Endothelial cell (in vitro differentiated cells): Measurements from ENCODE around the gene ENPP3. TPM values are rescaled to one million over a fixed set of nuclear protein-coding genes. Genes with fewer than 3 reads are reported as not detected.

Source experiments
- DNase-seq: peaks from one replicate; pipeline ENCODE4 v3.0.0; 2021; ENCODE audit warnings: low spot score
- H3K27ac Mint-ChIP-seq: one replicate; pipeline ENCODE4 v1.8.0; 2021; ENCODE audit warnings: mixed read lengths, inconsistent platforms; ENCODE audit not compliant: unreplicated experiment
- H3K27me3 Mint-ChIP-seq: one replicate; pipeline ENCODE4 v1.8.0; 2021; ENCODE audit warnings: mild to moderate bottlenecking, moderate library complexity, mixed read lengths, inconsistent platforms; ENCODE audit not compliant: unreplicated experiment
- H3K36me3 Mint-ChIP-seq: one replicate; pipeline ENCODE4 v1.8.0; 2021; ENCODE audit warnings: mild to moderate bottlenecking, low read depth, mixed read lengths, inconsistent platforms; ENCODE audit not compliant: unreplicated experiment
- H3K4me1 Mint-ChIP-seq: one replicate; pipeline ENCODE4 v1.8.0; 2021; ENCODE audit warnings: mild to moderate bottlenecking, mixed read lengths, inconsistent platforms; ENCODE audit not compliant: unreplicated experiment
- H3K4me3 Mint-ChIP-seq: one replicate; pipeline ENCODE4 v1.8.0; 2021; ENCODE audit warnings: mild to moderate bottlenecking, mixed read lengths, inconsistent platforms; ENCODE audit not compliant: unreplicated experiment
- H3K9me3 Mint-ChIP-seq: one replicate; pipeline ENCODE4 v1.8.0; 2021; ENCODE audit warnings: mixed read lengths, inconsistent platforms; ENCODE audit not compliant: unreplicated experiment
- total RNA-seq: library from RNA; stranded (reverse); fragmentation: NEBNext Ultra II Directional; extraction: Animal tissue kit (Norgen Biotek cat#: 25700); gene quantifications from one replicate; pipeline ENCODE4 v1.2.1, GENCODE V29; 2021; ENCODE audit not compliant: unreplicated experiment
- TF ChIP-seq, protein P1 (sequence below): fragments of 200-600 bp; sonication (generic); IDR thresholded peaks from one replicate; pipeline ENCODE4 v1.5.0; 2021; ENCODE audit warnings: antibody characterized with exemption; ENCODE audit not compliant: unreplicated experiment

Gene ENPP3
- total RNA-seq, 1 donor from 2014 or later, result 0.64 TPM

DNA sequence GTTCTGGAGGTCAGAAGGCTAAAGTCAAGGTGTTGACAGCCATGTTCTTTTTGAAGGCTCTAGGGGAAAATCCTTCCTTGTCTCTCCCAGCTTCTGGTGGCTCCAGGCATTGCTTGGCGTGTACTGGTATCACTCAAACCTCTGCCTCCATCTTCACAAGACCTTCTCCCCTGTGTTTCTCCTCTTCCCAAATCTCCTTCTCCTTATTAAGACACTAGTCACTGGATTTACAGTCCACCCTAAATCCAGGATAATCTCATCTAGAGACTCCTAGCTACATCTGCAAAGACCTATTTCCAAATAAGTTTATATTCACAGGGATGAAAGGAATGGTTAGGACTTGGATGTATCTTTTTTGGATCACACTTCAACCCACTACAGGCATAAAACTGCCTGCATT, 99.7 kb downstream of the ENPP3 start:
- H3K9me3 Mint-ChIP-seq, result no peaks in the 10 kb centered on the region
- H3K4me3 Mint-ChIP-seq, result no peak overlapping the region
- no peaks in the 10 kb centered on the region for H3K27me3 Mint-ChIP-seq
- H3K27ac Mint-ChIP-seq, result no peak overlapping the region
- TF ChIP-seq, protein P1, sequence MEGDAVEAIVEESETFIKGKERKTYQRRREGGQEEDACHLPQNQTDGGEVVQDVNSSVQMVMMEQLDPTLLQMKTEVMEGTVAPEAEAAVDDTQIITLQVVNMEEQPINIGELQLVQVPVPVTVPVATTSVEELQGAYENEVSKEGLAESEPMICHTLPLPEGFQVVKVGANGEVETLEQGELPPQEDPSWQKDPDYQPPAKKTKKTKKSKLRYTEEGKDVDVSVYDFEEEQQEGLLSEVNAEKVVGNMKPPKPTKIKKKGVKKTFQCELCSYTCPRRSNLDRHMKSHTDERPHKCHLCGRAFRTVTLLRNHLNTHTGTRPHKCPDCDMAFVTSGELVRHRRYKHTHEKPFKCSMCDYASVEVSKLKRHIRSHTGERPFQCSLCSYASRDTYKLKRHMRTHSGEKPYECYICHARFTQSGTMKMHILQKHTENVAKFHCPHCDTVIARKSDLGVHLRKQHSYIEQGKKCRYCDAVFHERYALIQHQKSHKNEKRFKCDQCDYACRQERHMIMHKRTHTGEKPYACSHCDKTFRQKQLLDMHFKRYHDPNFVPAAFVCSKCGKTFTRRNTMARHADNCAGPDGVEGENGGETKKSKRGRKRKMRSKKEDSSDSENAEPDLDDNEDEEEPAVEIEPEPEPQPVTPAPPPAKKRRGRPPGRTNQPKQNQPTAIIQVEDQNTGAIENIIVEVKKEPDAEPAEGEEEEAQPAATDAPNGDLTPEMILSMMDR, result no peak
- H3K4me1 Mint-ChIP-seq, result peaks cover 10% of the 10 kb centered on the region
- no peaks in the 10 kb centered on the region for H3K36me3 Mint-ChIP-seq
- DNase-seq, result no peak

DNA sequence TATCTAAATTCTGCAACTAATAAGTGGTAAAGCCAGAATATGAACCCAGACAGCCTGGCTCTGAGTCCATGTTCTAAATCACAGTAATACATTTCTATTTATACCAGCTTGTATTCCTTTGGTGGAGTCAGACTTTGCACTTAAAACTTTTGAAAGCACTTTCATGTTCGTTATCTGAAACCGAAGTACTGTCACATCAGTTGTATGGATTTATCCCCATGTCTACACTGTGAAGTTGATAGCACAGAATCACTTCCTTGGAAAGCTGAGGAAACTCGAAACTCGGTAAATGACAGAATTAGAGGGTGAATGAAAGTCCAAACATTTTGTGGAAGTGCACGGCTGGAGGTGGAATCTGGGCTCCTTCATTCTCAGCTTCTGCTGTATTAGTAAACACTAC, 102.0 kb downstream of the ENPP3 start:
- TF ChIP-seq, protein P1, result no peak
- DNase-seq, result no peak
- no peaks in the 10 kb centered on the region for H3K9me3 Mint-ChIP-seq
- no peak overlapping the region for H3K27ac Mint-ChIP-seq
- H3K4me3 Mint-ChIP-seq, result no peak overlapping the region
- peaks cover 4% of the 10 kb centered on the region for H3K27me3 Mint-ChIP-seq
- peaks cover 21% of the 10 kb centered on the region for H3K4me1 Mint-ChIP-seq
- no peaks in the 10 kb centered on the region for H3K36me3 Mint-ChIP-seq

DNA sequence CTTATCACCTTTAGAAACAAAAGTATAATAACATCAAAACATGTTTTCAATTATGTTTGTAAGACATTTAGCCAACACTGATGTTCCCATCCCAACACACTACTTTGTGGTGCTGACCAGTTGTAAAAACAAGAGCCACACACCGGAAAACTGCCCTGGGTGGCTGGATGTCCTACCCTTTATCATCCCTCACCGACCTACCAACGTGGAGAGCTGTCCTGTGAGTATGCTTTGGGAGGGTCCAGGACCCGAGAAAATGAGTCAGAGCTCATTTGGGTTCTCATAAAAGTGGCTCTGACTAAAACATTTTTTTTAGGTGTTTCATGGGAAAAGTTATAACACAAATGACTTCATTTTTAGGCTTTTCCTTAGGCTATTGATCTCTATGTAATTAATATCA, 103.1 kb downstream of the ENPP3 start:
- no peak for DNase-seq
- Mint-ChIP-seq H3K4me1 (peaks cover 29% of the 10 kb centered on the region), H3K4me3 (no peak overlapping the region), H3K36me3 (no peaks in the 10 kb centered on the region), H3K27ac (no peak overlapping the region), H3K9me3 (no peaks in the 10 kb centered on the region), H3K27me3 (peaks cover 4% of the 10 kb centered on the region)
- TF ChIP-seq, protein P1, result no peak

DNA sequence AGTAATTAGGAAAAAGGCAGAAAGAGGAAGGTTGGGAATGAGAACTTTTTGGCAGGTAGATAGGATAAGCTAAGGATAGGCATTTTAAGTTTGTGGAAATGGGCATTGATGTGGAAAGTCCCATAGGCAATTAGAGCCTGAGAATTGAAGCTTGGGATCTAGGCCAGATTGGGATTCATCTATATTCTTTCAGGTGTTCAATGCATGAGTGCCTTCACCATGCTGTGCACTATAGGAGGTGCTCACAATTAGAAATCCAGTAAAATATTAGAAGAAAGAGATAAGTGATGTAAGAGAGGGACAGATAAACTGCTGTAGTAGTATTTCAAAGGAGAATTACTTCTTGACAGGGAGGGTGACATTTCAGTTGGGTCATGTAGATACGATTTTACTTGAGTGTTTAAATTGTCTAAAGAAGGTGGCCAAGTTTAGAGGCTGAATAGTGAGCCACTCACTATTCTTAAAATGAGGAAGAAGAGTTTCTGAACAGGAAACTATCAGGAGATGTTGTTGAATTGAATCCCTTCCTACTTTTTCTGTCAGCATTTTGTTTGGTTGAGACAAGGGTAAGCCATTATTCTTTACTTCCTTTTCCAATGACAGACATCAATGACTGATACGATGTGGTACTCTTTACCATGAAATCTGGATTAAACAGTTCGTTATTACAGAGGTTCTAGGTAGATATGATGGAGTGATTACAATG, 104.7 kb downstream of the ENPP3 start:
- no peak for DNase-seq
- no peaks in the 10 kb centered on the region for H3K36me3 Mint-ChIP-seq
- peaks cover 31% of the 10 kb centered on the region for H3K4me1 Mint-ChIP-seq
- no peaks in the 10 kb centered on the region for H3K9me3 Mint-ChIP-seq
- TF ChIP-seq, protein P1, result no peak
- H3K27ac Mint-ChIP-seq, result no peak overlapping the region
- H3K27me3 Mint-ChIP-seq, result peaks cover 4% of the 10 kb centered on the region
- no peak overlapping the region for H3K4me3 Mint-ChIP-seq

DNA sequence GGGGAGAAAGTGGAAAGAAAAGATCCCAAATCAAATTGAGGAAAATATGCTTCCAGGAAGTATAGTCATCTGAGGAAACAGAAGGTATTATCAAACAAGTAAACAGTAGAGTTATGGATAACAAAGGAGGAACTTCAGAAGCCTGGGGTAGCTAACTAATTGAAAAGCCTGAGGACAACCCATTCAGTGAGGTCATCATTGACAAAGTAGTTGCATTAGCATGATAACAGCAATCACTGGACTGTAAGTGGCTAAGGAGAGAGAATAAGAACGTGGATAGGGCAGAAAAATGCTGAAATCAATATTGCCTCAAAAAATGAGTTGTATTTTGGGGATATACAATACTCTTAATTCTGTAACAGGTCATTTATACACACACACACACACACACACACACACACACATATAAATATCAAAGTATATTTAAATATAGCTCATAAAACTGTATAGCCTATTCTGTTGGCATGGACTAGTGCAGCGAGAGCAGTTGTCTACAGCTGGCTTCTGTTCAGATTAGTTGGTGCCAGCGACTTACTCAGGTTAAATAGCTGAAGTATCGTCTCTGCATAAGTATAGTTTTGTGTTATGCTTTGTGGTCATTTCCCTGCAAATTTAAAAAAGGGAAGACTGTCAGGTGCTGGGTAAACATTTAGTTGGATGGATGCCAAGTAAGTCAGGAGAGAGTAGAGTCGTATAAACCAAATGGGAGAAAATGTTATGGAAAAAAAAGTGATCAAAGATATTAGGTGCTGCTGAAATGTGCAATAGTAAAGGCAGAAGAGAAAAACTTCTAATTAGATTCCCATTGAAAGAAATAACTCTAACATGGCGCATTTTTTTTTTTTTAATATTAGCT, 107.6 kb downstream of the ENPP3 start:
- TF ChIP-seq, protein P1, result no peak
- H3K4me1 Mint-ChIP-seq, result peaks cover 41% of the 10 kb centered on the region
- H3K27me3 Mint-ChIP-seq, result peaks cover 4% of the 10 kb centered on the region
- H3K4me3 Mint-ChIP-seq, result no peak overlapping the region
- H3K36me3 Mint-ChIP-seq, result no peaks in the 10 kb centered on the region
- no peaks in the 10 kb centered on the region for H3K9me3 Mint-ChIP-seq
- no peak for DNase-seq
- peak overlapping the region; percentile 76 for H3K27ac Mint-ChIP-seq
